ENCODE measurements around the gene MEGF6.
"Not testable (repeated sequence)": the region's sequence is repeated elsewhere in the genome, so short reads cannot be mapped to it uniquely, and the experiment has no call there.

The MEGF6 gene

GRCh38 chr1:3627515-3628253 is 16.4 kb upstream of the MEGF6 start:
- H3K4me3 ChIP-seq (ENCODE audit: low read depth, low read length), result no peak overlapping the region
- no peak for DNase-seq (ENCODE audit: low read depth)
- no peak for TF ChIP-seq CTCF (IDR thresholded peaks at IDR 0.05; ENCODE audit: insufficient read depth, low read depth, low read length, missing control alignments)

- no peak for DNase-seq (ENCODE audit: low read depth)
- TF ChIP-seq CTCF (IDR thresholded peaks at IDR 0.05; ENCODE audit: insufficient read depth, low read depth, low read length, missing control alignments), result no peak
- peak overlapping the region; percentile 65 for H3K4me3 ChIP-seq (ENCODE audit: low read depth, low read length)
These were observed 14.7 kb upstream of the MEGF6 start for GRCh38 chr1:3626025-3626424.

GRCh38 chr1:3625151-3625907 is 14.0 kb upstream of the MEGF6 start:
- H3K4me3 ChIP-seq (ENCODE audit: low read depth, low read length), result peak overlapping the region; percentile 65
- peak; percentile 29 for DNase-seq (ENCODE audit: low read depth)
- TF ChIP-seq CTCF (IDR thresholded peaks at IDR 0.05; ENCODE audit: insufficient read depth, low read depth, low read length, missing control alignments), result no peak

GRCh38 chr1:3624200-3625136 is 13.2 kb upstream of the MEGF6 start, which contains the start of gene TPRG1L:
Gene TPRG1L (plus strand): TSS chr1:3625015. CDS start chr1:3625073, 58 bp downstream.
- peak within 1 kb of the TSS; percentile 91 for H3K4me3 ChIP-seq (ENCODE audit: low read depth, low read length)
- TF ChIP-seq CTCF (IDR thresholded peaks at IDR 0.05; ENCODE audit: insufficient read depth, low read depth, low read length, missing control alignments), result no peak
- peak; percentile 96 for DNase-seq (ENCODE audit: low read depth)

GRCh38 chr1:3623441-3624199 is 12.3 kb upstream of the MEGF6 start:
- no peak for DNase-seq (ENCODE audit: low read depth)

GRCh38 chr1:3622102-3622501 is 10.8 kb upstream of the MEGF6 start:
- not testable (repeated sequence) for H3K4me3 ChIP-seq (ENCODE audit: low read depth, low read length); DNase-seq (ENCODE audit: low read depth)

More at GRCh38 chr1:3623441-3624199, 12.3 kb upstream of the MEGF6 start:
- peak overlapping the region; percentile 91 for H3K4me3 ChIP-seq (ENCODE audit: low read depth, low read length)
- no peak for TF ChIP-seq CTCF (IDR thresholded peaks at IDR 0.05; ENCODE audit: insufficient read depth, low read depth, low read length, missing control alignments)
